ENCODE measurements around the gene EPS15. TPM values are rescaled to one million over a fixed set of nuclear protein-coding genes. Genes with fewer than 3 reads are reported as not detected.
A peak's percentile ranks its signal among the peaks of the same experiment; 100 is the strongest.

EPS15 gene
- total and polyA plus RNA-seq, 2 of the 8 experiments (the other 6 are each of a cell fraction or from before 2014, with no cell fraction given), result 15.9 to 57.2 TPM

DNA sequence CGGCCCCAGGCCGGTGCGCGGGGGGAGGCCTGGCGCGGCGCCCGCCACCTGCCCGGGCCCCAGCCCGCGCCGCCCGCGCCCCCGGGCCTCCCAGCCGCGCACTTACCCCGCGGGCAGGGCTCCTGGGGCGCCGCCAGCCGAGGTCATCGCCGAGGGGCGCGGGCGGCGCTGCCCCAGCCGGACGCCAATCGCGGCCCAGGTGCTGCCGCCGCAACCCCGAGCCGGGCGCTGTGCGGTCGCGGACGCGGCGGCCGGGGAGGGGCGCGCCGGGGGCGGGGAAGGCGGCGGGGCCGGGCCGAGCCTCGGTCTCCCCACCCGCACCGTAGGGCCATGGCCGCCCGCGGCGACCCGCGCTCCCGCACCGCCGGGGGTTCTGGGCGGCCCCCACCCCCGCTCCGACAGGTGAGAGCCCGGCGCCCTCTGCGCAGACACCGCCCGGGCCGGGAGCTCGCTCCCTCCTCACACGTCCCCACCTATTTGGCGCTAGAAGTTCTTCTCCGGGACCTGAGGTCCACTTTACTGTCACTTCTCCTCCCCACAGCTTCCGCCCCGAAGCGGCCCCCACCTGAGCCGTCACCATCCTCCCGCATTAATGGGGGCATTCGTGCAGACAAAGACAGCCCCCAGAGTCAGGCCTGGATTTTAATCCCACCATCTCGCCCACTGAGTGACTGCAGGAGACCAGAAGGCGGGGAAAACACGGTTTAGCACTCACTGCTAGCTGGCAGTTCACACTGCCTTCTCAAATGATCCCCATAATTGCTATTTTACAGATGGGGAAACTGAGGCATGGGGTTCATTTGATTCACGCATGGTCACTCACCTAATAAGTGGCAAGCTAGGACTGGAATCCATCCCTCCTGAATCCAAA lies 188.5 kb downstream of the EPS15 start, which contains the start of gene TTC39A:
Gene TTC39A (minus strand): TSS at position 232 of the 871 bp plus-strand sequence. CDS start 85 bp downstream, at position 147.
- no peak within 1 kb of the TSS for H3K27ac ChIP-seq (ENCODE audit: low read depth, low read length)
- CTCF ChIA-PET (ENCODE audit: partially characterized antibody), result interaction anchor here (0.9 to 3.8 kb wide), 6 partner anchors 13 to 35 kb away, joined by 3 to 16 read pairs (median 6); no protein-coding TSS in a partner anchor
- no peak within 1 kb of the TSS for H3K56ac ChIP-seq (replicated peaks; ENCODE audit: insufficient read length, low read depth, low read length)
- peak within 1 kb of the TSS; percentile 71 to 79 for H3K4me2 ChIP-seq (ENCODE audit: insufficient read depth in 1 of 2, low read depth in 2 of 2, low read length in 2 of 2)
- H3K79me2 ChIP-seq (ENCODE audit: control insufficient read depth in 1 of 2, insufficient read depth in 2 of 2, low read length in 2 of 2), result no peaks in the 10 kb centered on the region
- H3K4ac ChIP-seq (replicated peaks; ENCODE audit: insufficient read length, low read depth, low read length), result peak within 1 kb of the TSS; percentile 19
- peak within 1 kb of the TSS; percentile 27; the same call in 1 of the 2 replicates for H2BK20ac ChIP-seq (ENCODE audit: low read length)
- H3K27me3 ChIP-seq (replicated peaks in 1 of 4; ENCODE audit: control insufficient read depth in 3 of 4, extremely low read depth in 1 of 4, insufficient read depth in 3 of 4, low read length in 3 of 4), result peaks cover 0 to 15% (median 7%) of the 10 kb centered on the region in 4 experiments; a peak in 4 of 7 replicates
- peak within 1 kb of the TSS; percentile 69 for H2BK120ac ChIP-seq (replicated peaks; ENCODE audit: low read depth, low read length)
- H3K79me1 ChIP-seq (ENCODE audit: low read depth, low read length), result no peaks in the 10 kb centered on the region
- peak within 1 kb of the TSS; percentile 44 for H4K5ac ChIP-seq (ENCODE audit: insufficient read length, low read depth, low read length)
- peak within 1 kb of the TSS; percentile 53; the same call in 1 of the 2 replicates for H2BK5ac ChIP-seq (ENCODE audit: low read depth, low read length)
- no peak within 1 kb of the TSS for H3K14ac ChIP-seq (ENCODE audit: insufficient read length)
- WGBS, 2 experiments (ENCODE audit: extremely low coverage in 1 of 2, insufficient coverage in 1 of 2, insufficient read length in 1 of 2, insufficient replicate concordance in 2 of 2, low coverage in 1 of 2, low lambda C conversion rate in 2 of 2, missing lambda C conversion rate in 1 of 2), result 5% methylated on average over 23 of the region's 87 CpGs; no CpG with 5 or more reads in 1 of the 2 experiments
- no peaks in the 10 kb centered on the region for H3K9me3 ChIP-seq (ENCODE audit: insufficient read depth in 2 of 2, low read depth in 1 of 2, low read length in 1 of 2)
- no peaks in the 10 kb centered on the region for H3K36me3 ChIP-seq (ENCODE audit: control insufficient read depth in 2 of 4, insufficient read depth in 4 of 4, low read length in 3 of 4)
- peaks cover 7% of the 10 kb centered on the region; the same call in 1 of the 2 replicates for H3K23me2 ChIP-seq (ENCODE audit: low read depth, low read length)
- peak within 1 kb of the TSS; percentile 45; the same call in 1 of the 2 replicates for H2BK12ac ChIP-seq (ENCODE audit: low read depth, low read length)
- no peak for DNase-seq (ENCODE audit: low read depth in 1 of 2, low spot score in 2 of 2)
- peaks cover 7 to 12% (median 10%) of the 10 kb centered on the region in 4 experiments for H3K4me1 ChIP-seq (replicated peaks in 1 of 4; ENCODE audit: control insufficient read depth in 3 of 4, insufficient read depth in 4 of 4, low read length in 3 of 4)
- peak within 1 kb of the TSS in 1 of 4 experiments; percentile 62; a peak in 2 of 7 replicates for H3K9ac ChIP-seq (replicated peaks in 1 of 4; ENCODE audit: extremely low read depth in 1 of 4, low read depth in 3 of 4, low read length in 3 of 4)
- H2AFZ ChIP-seq (ENCODE audit: low read length), result peak within 1 kb of the TSS; percentile 95
- H3K18ac ChIP-seq (ENCODE audit: extremely low read depth, low read length), result peak within 1 kb of the TSS; percentile 91
- no peak within 1 kb of the TSS for H3K23ac ChIP-seq (ENCODE audit: insufficient read length)
- POLR2A ChIA-PET (ENCODE audit: partially characterized antibody), result interaction anchor here (0.6 to 2.0 kb wide), 7 partner anchors 12 to 131 kb away, joined by 3 to 5 read pairs (median 3); no protein-coding TSS in a partner anchor
- no peak within 1 kb of the TSS for H2BK15ac ChIP-seq (ENCODE audit: low read length)
- no peak within 1 kb of the TSS for H2AK5ac ChIP-seq (ENCODE audit: low read depth, low read length)
- H4K91ac ChIP-seq (replicated peaks; ENCODE audit: insufficient read length, low read length), result peak within 1 kb of the TSS; percentile 85
- FAIRE-seq, result no peak
- no peak within 1 kb of the TSS; the same call in none of the 2 replicates for H4K8ac ChIP-seq (ENCODE audit: extremely low read depth, insufficient read depth, low read length)
- H4K20me1 ChIP-seq (replicated peaks in 1 of 2; ENCODE audit: control insufficient read depth in 1 of 2, insufficient read depth in 2 of 2, low read length in 2 of 2), result peaks cover 0 to 1% of the 10 kb centered on the region in 2 experiments
- H3K4me3 ChIP-seq (ENCODE audit: extremely low read depth in 1 of 4, insufficient read depth in 2 of 4, low read depth in 3 of 4, low read length in 4 of 4), result peak within 1 kb of the TSS; percentile 46 to 69 (median 64)
- TF ChIP-seq, protein P1, sequence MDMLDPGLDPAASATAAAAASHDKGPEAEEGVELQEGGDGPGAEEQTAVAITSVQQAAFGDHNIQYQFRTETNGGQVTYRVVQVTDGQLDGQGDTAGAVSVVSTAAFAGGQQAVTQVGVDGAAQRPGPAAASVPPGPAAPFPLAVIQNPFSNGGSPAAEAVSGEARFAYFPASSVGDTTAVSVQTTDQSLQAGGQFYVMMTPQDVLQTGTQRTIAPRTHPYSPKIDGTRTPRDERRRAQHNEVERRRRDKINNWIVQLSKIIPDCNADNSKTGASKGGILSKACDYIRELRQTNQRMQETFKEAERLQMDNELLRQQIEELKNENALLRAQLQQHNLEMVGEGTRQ (IDR thresholded peaks at IDR 0.05; ENCODE audit: low read length), result no peak
- TF ChIP-seq KDM4A (IDR thresholded peaks at IDR 0.05; ENCODE audit: low read depth, low read length, severe bottlenecking), result peak; percentile 59
- no peak for TF ChIP-seq SP4 (IDR thresholded peaks at IDR 0.05; ENCODE audit: low read length)
- 0 out of 2 replicates have a peak, but pooled peaks have one; percentile 7 for TF ChIP-seq PHF8 (conservative IDR thresholded peaks at IDR 0.05; ENCODE audit: low read depth, low read length)
- TF ChIP-seq NRF1 (IDR thresholded peaks at IDR 0.05; ENCODE audit: low read depth, low read length), result no peak
- no peak for TF ChIP-seq CBX8 (IDR thresholded peaks at IDR 0.05; ENCODE audit: borderline replicate concordance, low read depth, low read length)
- no peak for TF ChIP-seq GABPA (IDR thresholded peaks at IDR 0.05; ENCODE audit: borderline replicate concordance, insufficient read depth, low read length)
- TF ChIP-seq RNF2 (IDR thresholded peaks at IDR 0.05; ENCODE audit: borderline replicate concordance, low read depth, low read length, missing control alignments, poor library complexity, severe bottlenecking), result no peak
- TF ChIP-seq TBP (IDR thresholded peaks at IDR 0.05; ENCODE audit: low read depth, low read length), result no peak

Measured in H1 (cell line).